Measurements from ENCODE around the gene ATOH8.

Gene ATOH8

GRCh38 chr2:85727798-85728197, 26.0 kb upstream of the ATOH8 start:
- TF ChIP-seq GATA2 (IDR thresholded peaks at IDR 0.05; ENCODE audit: low read depth, low read length) = no peak
- no peak for TF ChIP-seq GATA3 (IDR thresholded peaks at IDR 0.05; ENCODE audit: low read depth, low read length)

- TF ChIP-seq GATA2 (IDR thresholded peaks at IDR 0.05; ENCODE audit: low read depth, low read length) (no peak), GATA3 (IDR thresholded peaks at IDR 0.05; ENCODE audit: low read depth, low read length) (no peak)
Measured at GRCh38 chr2:85728342-85728741, 25.4 kb upstream of the ATOH8 start.

GRCh38 chr2:85728883-85729824, 24.6 kb upstream of the ATOH8 start:
- TF ChIP-seq GATA2 (IDR thresholded peaks at IDR 0.05; ENCODE audit: low read depth, low read length) (no peak), GATA3 (IDR thresholded peaks at IDR 0.05; ENCODE audit: low read depth, low read length) (no peak)

GRCh38 chr2:85729825-85730510, 23.8 kb upstream of the ATOH8 start:
- TF ChIP-seq GATA3 (IDR thresholded peaks at IDR 0.05; ENCODE audit: low read depth, low read length) (no peak), GATA2 (IDR thresholded peaks at IDR 0.05; ENCODE audit: low read depth, low read length) (no peak)

- TF ChIP-seq GATA2 (IDR thresholded peaks at IDR 0.05; ENCODE audit: low read depth, low read length) (no peak), GATA3 (IDR thresholded peaks at IDR 0.05; ENCODE audit: low read depth, low read length) (no peak)
Measured at GRCh38 chr2:85730686-85731230, 23.0 kb upstream of the ATOH8 start.

- no peak for TF ChIP-seq GATA3 (IDR thresholded peaks at IDR 0.05; ENCODE audit: low read depth, low read length)
Measured at GRCh38 chr2:85731606-85732005, 22.2 kb upstream of the ATOH8 start.

GRCh38 chr2:85732467-85733120, 21.2 kb upstream of the ATOH8 start:
- TF ChIP-seq GATA3 (IDR thresholded peaks at IDR 0.05; ENCODE audit: low read depth, low read length) = no peak
- no peak for TF ChIP-seq GATA2 (IDR thresholded peaks at IDR 0.05; ENCODE audit: low read depth, low read length)

- TF ChIP-seq GATA2 (IDR thresholded peaks at IDR 0.05; ENCODE audit: low read depth, low read length) (no peak), GATA3 (IDR thresholded peaks at IDR 0.05; ENCODE audit: low read depth, low read length) (no peak)
Measured at GRCh38 chr2:85733121-85733960, 20.4 kb upstream of the ATOH8 start.

GRCh38 chr2:85734015-85734414, 19.8 kb upstream of the ATOH8 start:
- TF ChIP-seq GATA2 (IDR thresholded peaks at IDR 0.05; ENCODE audit: low read depth, low read length) (no peak), GATA3 (IDR thresholded peaks at IDR 0.05; ENCODE audit: low read depth, low read length) (no peak)

GRCh38 chr2:85734942-85735608, 18.7 kb upstream of the ATOH8 start:
- no peak for TF ChIP-seq GATA2 (IDR thresholded peaks at IDR 0.05; ENCODE audit: low read depth, low read length)
- TF ChIP-seq GATA3 (IDR thresholded peaks at IDR 0.05; ENCODE audit: low read depth, low read length) = no peak

GRCh38 chr2:85735691-85736090, 18.1 kb upstream of the ATOH8 start:
- TF ChIP-seq GATA2 (IDR thresholded peaks at IDR 0.05; ENCODE audit: low read depth, low read length) (no peak), GATA3 (IDR thresholded peaks at IDR 0.05; ENCODE audit: low read depth, low read length) (no peak)

- TF ChIP-seq GATA2 (IDR thresholded peaks at IDR 0.05; ENCODE audit: low read depth, low read length) (no peak), GATA3 (IDR thresholded peaks at IDR 0.05; ENCODE audit: low read depth, low read length) (no peak)
Measured at GRCh38 chr2:85736456-85737355, 17.1 kb upstream of the ATOH8 start.

Data from SH-SY5Y (cell line).